ENCODE results near the gene UNC5C. TPM values are rescaled to one million over a fixed set of nuclear protein-coding genes. Genes with fewer than 3 reads are reported as not detected.

The UNC5C gene
- total RNA-seq, 4 donors from 2014 or later: 3.3 to 21.6 (median 7.9) TPM

DNA sequence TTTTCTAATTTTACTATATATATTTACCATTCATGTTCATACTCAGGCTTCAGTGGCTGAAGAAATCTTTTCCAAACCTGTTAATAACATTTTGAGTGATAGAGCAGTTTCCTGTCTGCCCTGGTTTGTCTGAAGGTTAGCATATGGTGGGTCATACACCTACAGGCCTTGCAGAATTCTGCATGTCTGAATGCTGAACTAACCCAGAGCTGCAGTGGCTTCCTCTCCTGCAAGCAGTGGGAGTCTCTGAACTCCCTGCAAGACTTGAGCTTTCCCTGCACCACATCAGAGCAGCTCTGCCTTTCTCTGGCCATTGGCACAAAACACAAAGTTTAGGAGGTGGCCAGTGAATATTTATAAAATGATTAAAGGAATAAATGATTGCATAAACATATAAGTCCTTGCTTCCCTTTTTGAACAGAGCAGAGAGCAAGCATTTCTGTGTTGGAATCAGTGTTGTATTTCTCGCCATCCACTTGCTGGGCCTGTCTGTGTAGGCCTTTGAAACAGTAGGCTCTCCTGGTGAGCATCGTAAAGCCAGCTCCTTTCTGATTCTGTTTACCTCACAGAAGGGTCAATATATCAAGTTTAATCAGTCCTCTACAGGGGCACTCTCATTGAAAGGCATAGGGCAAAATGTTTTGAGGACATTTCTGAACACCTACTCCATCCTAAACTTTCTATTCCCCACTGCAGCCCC lies 15.0 kb upstream of the UNC5C start:
- no peak for DNase-seq
- intact Hi-C loops (cut with DNase I; ENCODE audit: low total_unique reads): no loop called here
- TF ChIP-seq POLR2A (IDR thresholded peaks at IDR 0.05): no peak
- TF ChIP-seq, protein P1, sequence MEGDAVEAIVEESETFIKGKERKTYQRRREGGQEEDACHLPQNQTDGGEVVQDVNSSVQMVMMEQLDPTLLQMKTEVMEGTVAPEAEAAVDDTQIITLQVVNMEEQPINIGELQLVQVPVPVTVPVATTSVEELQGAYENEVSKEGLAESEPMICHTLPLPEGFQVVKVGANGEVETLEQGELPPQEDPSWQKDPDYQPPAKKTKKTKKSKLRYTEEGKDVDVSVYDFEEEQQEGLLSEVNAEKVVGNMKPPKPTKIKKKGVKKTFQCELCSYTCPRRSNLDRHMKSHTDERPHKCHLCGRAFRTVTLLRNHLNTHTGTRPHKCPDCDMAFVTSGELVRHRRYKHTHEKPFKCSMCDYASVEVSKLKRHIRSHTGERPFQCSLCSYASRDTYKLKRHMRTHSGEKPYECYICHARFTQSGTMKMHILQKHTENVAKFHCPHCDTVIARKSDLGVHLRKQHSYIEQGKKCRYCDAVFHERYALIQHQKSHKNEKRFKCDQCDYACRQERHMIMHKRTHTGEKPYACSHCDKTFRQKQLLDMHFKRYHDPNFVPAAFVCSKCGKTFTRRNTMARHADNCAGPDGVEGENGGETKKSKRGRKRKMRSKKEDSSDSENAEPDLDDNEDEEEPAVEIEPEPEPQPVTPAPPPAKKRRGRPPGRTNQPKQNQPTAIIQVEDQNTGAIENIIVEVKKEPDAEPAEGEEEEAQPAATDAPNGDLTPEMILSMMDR (IDR thresholded peaks at IDR 0.05): no peak
- no peak overlapping the region for H3K27ac ChIP-seq
- H3K27me3 ChIP-seq: no peaks in the 10 kb centered on the region
- no peaks in the 10 kb centered on the region for H3K4me1 ChIP-seq
- no peaks in the 10 kb centered on the region for H3K9me3 ChIP-seq
- no peaks in the 10 kb centered on the region for H3K36me3 ChIP-seq
- H3K4me3 ChIP-seq: no peak overlapping the region

DNA sequence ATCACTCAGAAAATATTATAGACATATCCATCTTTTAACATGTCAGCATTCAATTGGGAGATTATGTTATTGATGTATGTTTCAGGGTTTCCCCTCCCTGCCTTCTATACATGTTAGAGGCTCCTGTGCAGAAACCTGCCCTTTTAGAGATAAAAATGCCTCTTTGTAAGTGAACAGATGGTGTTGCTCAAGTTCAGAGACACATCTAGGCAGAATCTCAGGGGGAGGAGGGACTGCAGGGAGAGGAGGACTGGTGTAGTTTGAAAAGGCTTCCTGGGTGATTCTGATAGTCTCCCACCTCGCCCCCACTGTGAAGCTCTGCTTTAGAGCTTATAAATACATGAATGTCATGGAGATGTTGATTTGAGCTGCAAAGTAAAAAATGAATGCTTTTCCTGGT lies 12.0 kb upstream of the UNC5C start:
- TF ChIP-seq, protein P1 (IDR thresholded peaks at IDR 0.05): no peak
- TF ChIP-seq POLR2A (IDR thresholded peaks at IDR 0.05): no peak
- no peaks in the 10 kb centered on the region for H3K27me3 ChIP-seq
- no peak overlapping the region for H3K4me3 ChIP-seq
- H3K4me1 ChIP-seq: no peaks in the 10 kb centered on the region
- intact Hi-C loops (cut with DNase I; ENCODE audit: low total_unique reads): no loop called here
- H3K27ac ChIP-seq: no peak overlapping the region
- H3K36me3 ChIP-seq: no peaks in the 10 kb centered on the region
- DNase-seq: no peak
- no peaks in the 10 kb centered on the region for H3K9me3 ChIP-seq

DNA sequence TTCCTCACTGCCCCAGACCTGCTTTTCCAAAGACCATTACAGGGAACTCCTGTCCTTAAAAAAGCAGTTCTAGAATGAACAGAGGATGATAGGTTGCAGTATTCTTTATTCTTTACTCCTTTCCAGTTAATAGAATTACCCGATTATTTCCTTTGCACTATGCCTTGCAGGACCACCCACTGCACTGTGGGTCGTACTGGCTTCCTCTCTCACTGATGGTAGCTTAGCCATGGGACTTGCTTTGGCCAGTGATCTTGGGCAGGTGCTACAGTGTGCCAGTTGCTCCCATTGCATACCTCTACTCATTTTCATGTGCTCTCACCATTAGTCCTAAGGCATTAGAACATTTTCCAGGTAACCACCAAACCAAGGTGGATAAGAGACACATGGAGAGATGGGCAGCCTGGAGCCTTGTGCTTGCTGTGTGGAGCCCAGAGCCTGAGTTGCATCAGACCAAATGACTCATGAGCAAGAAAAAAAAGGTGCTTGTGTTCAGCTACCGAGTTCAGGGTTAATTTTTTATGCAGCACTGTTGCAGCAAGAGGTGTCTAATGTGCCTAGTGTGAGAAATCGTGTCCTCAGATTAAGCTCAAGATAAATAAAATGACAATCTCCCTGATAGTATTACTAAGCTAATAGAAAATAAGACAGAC lies 7.6 kb upstream of the UNC5C start:
- DNase-seq: no peak
- H3K9me3 ChIP-seq: no peaks in the 10 kb centered on the region
- H3K36me3 ChIP-seq: no peaks in the 10 kb centered on the region
- no peaks in the 10 kb centered on the region for H3K27me3 ChIP-seq
- intact Hi-C loops (cut with DNase I; ENCODE audit: low total_unique reads): no loop called here
- TF ChIP-seq, protein P1 (IDR thresholded peaks at IDR 0.05): no peak
- no peak for TF ChIP-seq POLR2A (IDR thresholded peaks at IDR 0.05)
- no peak overlapping the region for H3K4me3 ChIP-seq
- H3K4me1 ChIP-seq: no peaks in the 10 kb centered on the region
- no peak overlapping the region for H3K27ac ChIP-seq

DNA sequence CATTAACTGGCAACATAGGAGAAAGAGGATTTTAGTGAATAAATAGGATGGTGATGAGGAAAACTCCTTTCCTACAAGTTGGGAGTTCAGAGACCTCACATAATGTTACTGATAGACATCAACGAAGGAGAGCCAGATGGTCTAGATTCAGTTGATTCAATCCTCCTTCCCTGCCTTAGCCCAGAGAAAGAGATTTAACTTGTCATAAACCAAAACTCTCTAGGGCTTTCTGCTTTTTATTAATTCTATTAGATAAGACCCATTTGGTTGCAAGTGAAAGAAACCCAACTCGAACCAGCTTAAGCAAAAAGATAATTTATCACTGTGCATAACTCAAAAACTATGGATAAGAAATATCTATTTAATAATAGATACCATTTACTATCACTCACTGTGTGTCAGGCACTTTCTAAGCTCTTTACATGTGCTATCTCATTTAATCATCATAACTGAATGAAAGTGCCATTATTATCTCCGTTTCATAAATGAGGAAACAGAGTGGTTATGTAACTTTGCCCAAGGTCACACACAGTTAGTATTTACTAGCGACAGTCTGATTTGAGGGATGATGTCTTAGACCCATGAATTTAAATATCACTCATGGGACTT lies 4.3 kb upstream of the UNC5C start:
- Histone ChIP-seq H3K27ac (no peak overlapping the region), H3K36me3 (no peaks in the 10 kb centered on the region), H3K4me1 (no peaks in the 10 kb centered on the region), H3K4me3 (no peak overlapping the region), H3K27me3 (no peaks in the 10 kb centered on the region), H3K9me3 (no peaks in the 10 kb centered on the region)
- no peak for TF ChIP-seq POLR2A (IDR thresholded peaks at IDR 0.05)
- TF ChIP-seq, protein P1 (IDR thresholded peaks at IDR 0.05): no peak
- intact Hi-C loops (cut with DNase I; ENCODE audit: low total_unique reads): no loop called here
- DNase-seq: no peak

DNA sequence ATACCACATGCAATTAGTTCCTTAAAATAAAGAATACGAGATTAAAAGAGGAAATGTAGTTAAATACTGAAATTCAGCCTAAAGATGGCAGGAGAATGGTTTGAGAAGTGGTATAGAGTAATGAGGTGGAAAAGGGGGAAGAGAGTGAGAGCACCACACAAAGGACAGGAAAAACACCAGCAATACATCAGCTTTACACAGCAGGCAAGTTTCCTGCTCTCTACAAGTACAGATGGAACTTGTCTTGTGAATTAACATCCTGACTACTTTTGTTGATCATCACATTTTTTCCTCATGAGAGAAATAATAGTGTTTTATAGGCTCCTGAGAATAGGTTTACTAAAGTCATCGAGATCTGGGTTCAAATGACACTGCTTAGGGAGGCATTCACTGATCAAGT lies 2.9 kb upstream of the UNC5C start:
- intact Hi-C loops (cut with DNase I; ENCODE audit: low total_unique reads): no loop called here

More for the DNA sequence above, 2.9 kb upstream of the UNC5C start:
- no peak for DNase-seq
- Histone ChIP-seq H3K9me3 (no peaks in the 10 kb centered on the region), H3K36me3 (no peaks in the 10 kb centered on the region), H3K27ac (no peak overlapping the region), H3K27me3 (no peaks in the 10 kb centered on the region), H3K4me3 (no peak overlapping the region), H3K4me1 (no peaks in the 10 kb centered on the region)
- no peak for TF ChIP-seq POLR2A (IDR thresholded peaks at IDR 0.05)
- TF ChIP-seq, protein P1 (IDR thresholded peaks at IDR 0.05): no peak

Measured in uterus (tissue), 4 donors.